ENCODE measurements around the gene PRODH.
"Not testable (repeated sequence)": the region's sequence is repeated elsewhere in the genome, so short reads cannot be mapped to it uniquely, and the experiment has no call there.

Gene PRODH

DNA sequence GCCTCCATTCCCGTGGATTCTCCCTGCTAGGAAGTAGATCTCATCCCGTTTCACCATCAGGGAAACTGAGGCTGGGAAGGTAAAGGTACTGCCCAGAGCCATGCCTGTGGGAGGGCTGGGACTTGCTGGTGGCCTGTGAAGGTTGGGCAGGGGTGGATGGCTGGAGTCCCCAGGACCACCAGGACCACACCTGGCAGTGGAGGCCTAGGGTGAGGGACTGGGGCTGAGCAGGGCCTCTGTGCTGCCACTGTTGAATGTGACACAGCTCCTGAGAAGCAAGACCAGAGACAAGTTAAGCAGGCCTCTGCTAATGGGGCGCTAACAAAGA is 26.2 kb upstream of the PRODH start (continued):
- TF ChIP-seq ZXDB (tag by site-specific recombination; IDR thresholded peaks at IDR 0.05) (no peak), ZFP3 (tag by site-specific recombination; IDR thresholded peaks at IDR 0.05; ENCODE audit: low read depth) (no peak), ZNF501 (tag by site-specific recombination; IDR thresholded peaks at IDR 0.05) (no peak), HOXD13 (CRISPR knock-in tag; IDR thresholded peaks at IDR 0.05; ENCODE audit: borderline replicate concordance) (no peak), SP7 (tag by site-specific recombination; IDR thresholded peaks at IDR 0.05) (no peak), ZFHX2 (tag by site-specific recombination; conservative IDR thresholded peaks at IDR 0.05) (no peak), KLF7 (tag by site-specific recombination; IDR thresholded peaks at IDR 0.05; ENCODE audit: borderline replicate concordance) (no peak)
- TF ChIP-seq, protein P1, sequence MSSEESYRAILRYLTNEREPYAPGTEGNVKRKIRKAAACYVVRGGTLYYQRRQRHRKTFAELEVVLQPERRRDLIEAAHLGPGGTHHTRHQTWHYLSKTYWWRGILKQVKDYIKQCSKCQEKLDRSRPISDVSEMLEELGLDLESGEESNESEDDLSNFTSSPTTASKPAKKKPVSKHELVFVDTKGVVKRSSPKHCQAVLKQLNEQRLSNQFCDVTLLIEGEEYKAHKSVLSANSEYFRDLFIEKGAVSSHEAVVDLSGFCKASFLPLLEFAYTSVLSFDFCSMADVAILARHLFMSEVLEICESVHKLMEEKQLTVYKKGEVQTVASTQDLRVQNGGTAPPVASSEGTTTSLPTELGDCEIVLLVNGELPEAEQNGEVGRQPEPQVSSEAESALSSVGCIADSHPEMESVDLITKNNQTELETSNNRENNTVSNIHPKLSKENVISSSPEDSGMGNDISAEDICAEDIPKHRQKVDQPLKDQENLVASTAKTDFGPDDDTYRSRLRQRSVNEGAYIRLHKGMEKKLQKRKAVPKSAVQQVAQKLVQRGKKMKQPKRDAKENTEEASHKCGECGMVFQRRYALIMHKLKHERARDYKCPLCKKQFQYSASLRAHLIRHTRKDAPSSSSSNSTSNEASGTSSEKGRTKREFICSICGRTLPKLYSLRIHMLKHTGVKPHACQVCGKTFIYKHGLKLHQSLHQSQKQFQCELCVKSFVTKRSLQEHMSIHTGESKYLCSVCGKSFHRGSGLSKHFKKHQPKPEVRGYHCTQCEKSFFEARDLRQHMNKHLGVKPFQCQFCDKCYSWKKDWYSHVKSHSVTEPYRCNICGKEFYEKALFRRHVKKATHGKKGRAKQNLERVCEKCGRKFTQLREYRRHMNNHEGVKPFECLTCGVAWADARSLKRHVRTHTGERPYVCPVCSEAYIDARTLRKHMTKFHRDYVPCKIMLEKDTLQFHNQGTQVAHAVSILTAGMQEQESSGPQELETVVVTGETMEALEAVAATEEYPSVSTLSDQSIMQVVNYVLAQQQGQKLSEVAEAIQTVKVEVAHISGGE (tag by site-specific recombination; conservative IDR thresholded peaks at IDR 0.05; ENCODE audit: low read depth), result no peak
- TF ChIP-seq, protein P2, sequence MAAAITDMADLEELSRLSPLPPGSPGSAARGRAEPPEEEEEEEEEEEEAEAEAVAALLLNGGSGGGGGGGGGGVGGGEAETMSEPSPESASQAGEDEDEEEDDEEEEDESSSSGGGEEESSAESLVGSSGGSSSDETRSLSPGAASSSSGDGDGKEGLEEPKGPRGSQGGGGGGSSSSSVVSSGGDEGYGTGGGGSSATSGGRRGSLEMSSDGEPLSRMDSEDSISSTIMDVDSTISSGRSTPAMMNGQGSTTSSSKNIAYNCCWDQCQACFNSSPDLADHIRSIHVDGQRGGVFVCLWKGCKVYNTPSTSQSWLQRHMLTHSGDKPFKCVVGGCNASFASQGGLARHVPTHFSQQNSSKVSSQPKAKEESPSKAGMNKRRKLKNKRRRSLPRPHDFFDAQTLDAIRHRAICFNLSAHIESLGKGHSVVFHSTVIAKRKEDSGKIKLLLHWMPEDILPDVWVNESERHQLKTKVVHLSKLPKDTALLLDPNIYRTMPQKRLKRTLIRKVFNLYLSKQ (tag by site-specific recombination; IDR thresholded peaks at IDR 0.05; ENCODE audit: borderline replicate concordance), result no peak
- TF ChIP-seq, protein P3, sequence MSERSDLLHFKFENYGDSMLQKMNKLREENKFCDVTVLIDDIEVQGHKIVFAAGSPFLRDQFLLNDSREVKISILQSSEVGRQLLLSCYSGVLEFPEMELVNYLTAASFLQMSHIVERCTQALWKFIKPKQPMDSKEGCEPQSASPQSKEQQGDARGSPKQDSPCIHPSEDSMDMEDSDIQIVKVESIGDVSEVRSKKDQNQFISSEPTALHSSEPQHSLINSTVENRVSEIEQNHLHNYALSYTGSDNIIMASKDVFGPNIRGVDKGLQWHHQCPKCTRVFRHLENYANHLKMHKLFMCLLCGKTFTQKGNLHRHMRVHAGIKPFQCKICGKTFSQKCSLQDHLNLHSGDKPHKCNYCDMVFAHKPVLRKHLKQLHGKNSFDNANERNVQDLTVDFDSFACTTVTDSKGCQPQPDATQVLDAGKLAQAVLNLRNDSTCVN (tag by site-specific recombination; optimal IDR thresholded peaks at IDR 0.05), result no peak

DNA sequence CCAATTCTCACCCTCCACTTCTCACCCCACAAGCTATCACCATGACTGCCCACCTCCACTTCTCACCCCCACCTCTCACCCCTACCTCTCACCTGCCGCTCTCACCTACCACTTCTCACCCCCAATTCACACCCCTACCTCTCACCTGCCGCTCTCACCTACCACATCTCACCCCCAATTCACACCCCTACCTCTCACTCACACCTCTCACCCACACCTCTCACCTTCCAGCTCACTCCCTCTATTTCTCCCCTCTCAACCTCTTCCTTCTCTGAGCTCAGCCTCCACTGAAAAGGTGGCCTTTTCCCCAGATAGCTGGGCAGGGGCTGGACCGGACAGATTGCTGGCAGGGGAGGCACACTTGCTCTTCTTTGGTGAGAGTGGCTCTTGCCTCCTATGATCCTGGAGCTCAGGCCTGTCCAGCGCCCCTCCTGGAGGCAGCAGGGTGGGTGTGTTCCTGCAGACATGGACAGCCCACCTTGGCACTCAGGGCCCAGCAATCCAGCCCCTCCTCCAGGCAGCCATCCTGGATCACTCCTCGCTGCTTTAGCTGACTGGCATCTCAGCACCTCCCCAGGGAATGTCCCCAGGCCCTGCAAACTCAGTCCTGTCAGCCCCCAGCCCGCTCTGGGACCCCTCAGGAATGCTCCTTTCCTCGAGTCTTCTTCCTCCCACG is 25.7 kb upstream of the PRODH start:
- peak; percentile 15; the same call in 1 of the 2 replicates for TF ChIP-seq EGR2 (tag by site-specific recombination; IDR thresholded peaks at IDR 0.05; ENCODE audit: low read depth)
- TF ChIP-seq, protein P4, sequence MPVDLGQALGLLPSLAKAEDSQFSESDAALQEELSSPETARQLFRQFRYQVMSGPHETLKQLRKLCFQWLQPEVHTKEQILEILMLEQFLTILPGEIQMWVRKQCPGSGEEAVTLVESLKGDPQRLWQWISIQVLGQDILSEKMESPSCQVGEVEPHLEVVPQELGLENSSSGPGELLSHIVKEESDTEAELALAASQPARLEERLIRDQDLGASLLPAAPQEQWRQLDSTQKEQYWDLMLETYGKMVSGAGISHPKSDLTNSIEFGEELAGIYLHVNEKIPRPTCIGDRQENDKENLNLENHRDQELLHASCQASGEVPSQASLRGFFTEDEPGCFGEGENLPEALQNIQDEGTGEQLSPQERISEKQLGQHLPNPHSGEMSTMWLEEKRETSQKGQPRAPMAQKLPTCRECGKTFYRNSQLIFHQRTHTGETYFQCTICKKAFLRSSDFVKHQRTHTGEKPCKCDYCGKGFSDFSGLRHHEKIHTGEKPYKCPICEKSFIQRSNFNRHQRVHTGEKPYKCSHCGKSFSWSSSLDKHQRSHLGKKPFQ (tag by site-specific recombination; IDR thresholded peaks at IDR 0.05), result peak; percentile 97
- H3K36me3 ChIP-seq (ENCODE audit: control insufficient read depth in 2 of 2, insufficient read depth in 1 of 2, low read length in 2 of 2); H3K27ac ChIP-seq (ENCODE audit: extremely low read depth, low read depth, low read length); H3K9me3 ChIP-seq (ENCODE audit: control insufficient read depth, insufficient read depth, low read depth, low read length); CTCF ChIA-PET; H3K4me3 ChIP-seq (ENCODE audit: low read depth, low read length); H3K4me1 ChIP-seq (ENCODE audit: control insufficient read depth, insufficient read depth, low read length): not testable (repeated sequence)
- POLR2A ChIA-PET, result interaction anchor here (0.7 kb wide), 1 partner anchor 784 kb away, joined by 3 read pairs; no protein-coding TSS in a partner anchor

DNA sequence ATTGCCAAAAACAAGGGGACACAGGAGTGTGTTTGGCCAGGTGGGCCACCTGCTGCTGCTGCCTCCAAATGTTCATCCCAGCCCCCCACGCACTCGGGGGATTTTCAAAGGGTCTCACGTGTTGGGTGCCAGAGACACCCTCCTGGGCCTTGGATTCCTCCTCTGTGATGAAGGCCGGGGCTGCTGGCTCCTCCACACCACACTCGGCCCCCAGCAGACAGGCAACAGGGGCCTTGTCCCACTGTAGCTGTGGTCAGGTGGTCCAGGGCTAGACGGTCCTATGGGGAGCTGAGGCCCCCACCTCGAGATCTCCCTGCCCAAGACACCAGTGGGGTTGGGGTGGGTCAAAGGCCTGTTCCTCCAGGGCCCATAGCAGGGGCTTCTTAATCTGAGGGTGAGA is 25.1 kb upstream of the PRODH start:
- H3K36me3 ChIP-seq (ENCODE audit: control insufficient read depth in 2 of 2, insufficient read depth in 1 of 2, low read length in 2 of 2); H3K27ac ChIP-seq (ENCODE audit: extremely low read depth, low read depth, low read length); CTCF ChIA-PET; H3K4me1 ChIP-seq (ENCODE audit: control insufficient read depth, insufficient read depth, low read length); H3K9me3 ChIP-seq (ENCODE audit: control insufficient read depth, insufficient read depth, low read depth, low read length); H3K4me3 ChIP-seq (ENCODE audit: low read depth, low read length): not testable (repeated sequence)
- POLR2A ChIA-PET, result interaction anchor here (0.7 kb wide), 1 partner anchor 785 kb away, joined by 3 read pairs; no protein-coding TSS in a partner anchor

DNA sequence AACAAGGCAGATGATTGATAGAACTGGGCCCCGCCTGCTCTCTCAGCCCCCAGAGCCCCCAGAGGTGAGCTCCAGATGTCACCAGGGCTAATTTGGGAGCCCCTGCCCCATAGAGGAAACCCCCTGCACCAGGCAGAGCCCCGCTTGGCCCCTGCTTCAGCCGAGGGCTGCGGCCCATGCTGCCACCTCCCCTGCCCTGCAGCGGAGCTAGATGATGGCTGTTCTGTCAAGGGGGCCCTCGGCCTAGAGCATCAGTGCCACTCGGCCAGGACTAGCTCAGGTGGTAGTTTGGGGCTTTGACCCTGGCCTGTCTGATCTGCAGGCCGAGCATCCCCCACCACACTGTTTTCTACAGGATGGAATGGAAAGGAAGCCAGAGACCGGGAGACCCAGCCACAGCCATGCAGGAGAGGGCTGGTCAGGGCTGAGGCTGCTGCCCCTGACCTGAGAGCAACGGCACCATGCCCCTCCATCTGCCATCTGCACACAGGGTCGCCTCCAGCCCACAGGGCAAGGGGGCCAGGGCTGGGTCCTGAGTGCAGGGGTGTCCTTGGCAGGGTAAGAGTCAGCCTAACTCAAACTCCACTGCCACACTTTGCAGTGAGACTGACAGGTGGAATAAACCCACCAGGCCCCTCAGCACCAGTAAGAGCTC is 24.2 kb upstream of the PRODH start:
- H3K27ac ChIP-seq (ENCODE audit: extremely low read depth, low read depth, low read length); CTCF ChIA-PET; POLR2A ChIA-PET; H3K4me3 ChIP-seq (ENCODE audit: low read depth, low read length); H3K36me3 ChIP-seq (ENCODE audit: control insufficient read depth in 2 of 2, insufficient read depth in 1 of 2, low read length in 2 of 2); H3K4me1 ChIP-seq (ENCODE audit: control insufficient read depth, insufficient read depth, low read length); H3K9me3 ChIP-seq (ENCODE audit: control insufficient read depth, insufficient read depth, low read depth, low read length): not testable (repeated sequence)

DNA sequence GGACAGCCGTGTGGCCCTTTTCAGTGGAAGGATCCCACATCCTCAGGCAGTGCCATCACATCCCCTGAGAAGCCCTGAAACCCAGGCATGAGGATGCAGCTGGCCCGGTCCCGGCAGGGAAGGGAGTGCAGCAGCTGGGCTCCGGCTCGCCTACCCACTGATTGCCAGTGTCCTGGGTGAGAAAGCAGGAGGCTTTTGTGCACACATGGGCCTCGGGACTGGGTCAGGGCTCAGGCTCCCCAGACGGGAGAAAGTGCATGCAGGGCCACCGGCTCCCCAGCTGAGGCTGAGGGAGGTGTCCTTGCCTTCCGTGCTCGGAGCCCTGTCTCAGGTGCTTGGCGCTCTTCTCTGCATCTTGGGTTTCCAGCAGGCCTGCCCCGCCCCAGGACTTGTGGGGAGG is 23.6 kb upstream of the PRODH start:
- H3K36me3 ChIP-seq (ENCODE audit: control insufficient read depth in 2 of 2, insufficient read depth in 1 of 2, low read length in 2 of 2); CTCF ChIA-PET; H3K9me3 ChIP-seq (ENCODE audit: control insufficient read depth, insufficient read depth, low read depth, low read length); POLR2A ChIA-PET; H3K27ac ChIP-seq (ENCODE audit: extremely low read depth, low read depth, low read length); H3K4me1 ChIP-seq (ENCODE audit: control insufficient read depth, insufficient read depth, low read length); H3K4me3 ChIP-seq (ENCODE audit: low read depth, low read length): not testable (repeated sequence)

DNA sequence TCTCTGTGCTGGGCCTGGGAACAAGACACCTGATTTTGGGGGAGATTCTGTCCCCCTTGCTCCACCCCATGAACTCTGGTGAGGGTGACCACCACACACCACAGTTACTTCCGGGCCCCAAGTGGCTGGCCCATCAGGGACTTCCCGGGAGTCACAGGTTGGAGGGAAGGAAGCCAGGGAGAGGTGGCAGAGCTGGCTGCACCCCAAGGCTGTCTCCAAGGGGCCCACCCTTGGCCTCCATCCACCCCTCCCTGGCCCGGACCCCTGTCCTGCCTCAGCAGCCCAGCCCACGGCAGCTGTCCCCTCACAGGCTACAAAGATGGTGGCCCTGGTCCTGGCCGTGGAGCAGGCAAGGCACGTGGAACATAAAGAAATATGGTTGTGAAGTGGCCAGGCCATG is 23.2 kb upstream of the PRODH start:
- H3K9me3 ChIP-seq (ENCODE audit: control insufficient read depth, insufficient read depth, low read depth, low read length); POLR2A ChIA-PET; CTCF ChIA-PET; H3K4me3 ChIP-seq (ENCODE audit: low read depth, low read length); H3K4me1 ChIP-seq (ENCODE audit: control insufficient read depth, insufficient read depth, low read length); H3K36me3 ChIP-seq (ENCODE audit: control insufficient read depth in 2 of 2, insufficient read depth in 1 of 2, low read length in 2 of 2); H3K27ac ChIP-seq (ENCODE audit: extremely low read depth, low read depth, low read length): not testable (repeated sequence)

Measured in HEK293 (cell line).